Stimulated activated CD4-positive, alpha-beta T cell treated with anti-CD3 and anti-CD28 coated beads, Interleukin-2, amount 100 ng/mL, for 4 hours (primary cell): ENCODE data around the gene MAPKAP1.
A peak's percentile ranks its signal among the peaks of the same experiment; 100 is the strongest.

Experiments used
- DNase-seq: peaks from one replicate; pipeline ENCODE4 v3.0.0-alpha.2; 2020; ENCODE audit warnings: low read depth

Gene MAPKAP1

GRCh38 chr9:125534971-125535701 is 171.9 kb downstream of the MAPKAP1 start:
- no peak for DNase-seq

GRCh38 chr9:125532812-125533594 is 174.0 kb downstream of the MAPKAP1 start:
- DNase-seq: no peak

GRCh38 chr9:125532412-125532811 is 174.6 kb downstream of the MAPKAP1 start:
- DNase-seq: no peak

- no peak for DNase-seq
Observed at GRCh38 chr9:125529589-125530515, 177.2 kb downstream of the MAPKAP1 start.

GRCh38 chr9:125529107-125529506 is 177.9 kb downstream of the MAPKAP1 start:
- no peak for DNase-seq

GRCh38 chr9:125527471-125528002 is 179.5 kb downstream of the MAPKAP1 start:
- no peak for DNase-seq

GRCh38 chr9:125525921-125526631 is 180.9 kb downstream of the MAPKAP1 start:
- no peak for DNase-seq

GRCh38 chr9:125524583-125525355 is 182.2 kb downstream of the MAPKAP1 start:
- no peak for DNase-seq

GRCh38 chr9:125523681-125524080 is 183.3 kb downstream of the MAPKAP1 start:
- no peak for DNase-seq

GRCh38 chr9:125522328-125522725 is 184.7 kb downstream of the MAPKAP1 start:
- no peak for DNase-seq

- peak; percentile 11 for DNase-seq
Observed at GRCh38 chr9:125521462-125522327, 185.3 kb downstream of the MAPKAP1 start.

- no peak for DNase-seq
Observed at GRCh38 chr9:125519734-125520133, 187.3 kb downstream of the MAPKAP1 start.

GRCh38 chr9:125517577-125517976 is 189.4 kb downstream of the MAPKAP1 start:
- DNase-seq: no peak

- no peak for DNase-seq
Observed at GRCh38 chr9:125515983-125516940, 190.7 kb downstream of the MAPKAP1 start.

GRCh38 chr9:125515281-125515680 is 191.7 kb downstream of the MAPKAP1 start:
- DNase-seq: no peak

- DNase-seq: no peak
Observed at GRCh38 chr9:125514468-125514867, 192.5 kb downstream of the MAPKAP1 start.

GRCh38 chr9:125513668-125514413 is 193.2 kb downstream of the MAPKAP1 start:
- DNase-seq: no peak

- DNase-seq: no peak
Observed at GRCh38 chr9:125513303-125513667, 193.7 kb downstream of the MAPKAP1 start.
